Measurements from ENCODE around the gene C6orf62.
"Not testable (repeated sequence)": the region's sequence is repeated elsewhere in the genome, so short reads cannot be mapped to it uniquely, and the experiment has no call there.

Gene C6orf62

GRCh38 chr6:24743265-24743943, 24.4 kb upstream of the C6orf62 start:
- DNase-seq (ENCODE audit: low read depth in 2 of 3, low spot score in 2 of 3), result no peak

- no peak for DNase-seq (ENCODE audit: low read depth in 2 of 3, low spot score in 2 of 3)
These were observed 23.3 kb upstream of the C6orf62 start for GRCh38 chr6:24742216-24742738.

- no peak for DNase-seq (ENCODE audit: low read depth in 2 of 3, low spot score in 2 of 3)
These were observed 21.9 kb upstream of the C6orf62 start for GRCh38 chr6:24740861-24741260.

- DNase-seq (ENCODE audit: low read depth in 2 of 3, low spot score in 2 of 3), result no peak
These were observed 19.8 kb upstream of the C6orf62 start for GRCh38 chr6:24738741-24739140.

GRCh38 chr6:24734710-24735109, 15.8 kb upstream of the C6orf62 start:
- DNase-seq (ENCODE audit: low read depth in 2 of 3, low spot score in 2 of 3), result not testable (repeated sequence)

- no peak for DNase-seq (ENCODE audit: low read depth in 2 of 3, low spot score in 2 of 3)
These were observed 15.2 kb upstream of the C6orf62 start for GRCh38 chr6:24734166-24734565.

GRCh38 chr6:24731456-24732134, 12.6 kb upstream of the C6orf62 start:
- not testable (repeated sequence) for DNase-seq (ENCODE audit: low read depth in 2 of 3, low spot score in 2 of 3)

GRCh38 chr6:24730653-24731052, 11.7 kb upstream of the C6orf62 start:
- DNase-seq (ENCODE audit: low read depth in 2 of 3, low spot score in 2 of 3), result not testable (repeated sequence)

GRCh38 chr6:24723270-24723669, 4.3 kb upstream of the C6orf62 start:
- no peak for DNase-seq (ENCODE audit: low read depth in 2 of 3, low spot score in 2 of 3)

- DNase-seq (ENCODE audit: low read depth in 2 of 3, low spot score in 2 of 3), result no peak
These were observed 2.7 kb upstream of the C6orf62 start for GRCh38 chr6:24721461-24722215.

GRCh38 chr6:24720604-24721460, 1.9 kb upstream of the C6orf62 start:
- DNase-seq (ENCODE audit: low read depth in 2 of 3, low spot score in 2 of 3), result peak; percentile 96 to 98 (median 97)

GRCh38 chr6:24720131-24720603, 1.2 kb upstream of the C6orf62 start:
- DNase-seq (ENCODE audit: low read depth in 2 of 3, low spot score in 2 of 3), result peak; percentile 51 to 64 (median 63)

- DNase-seq (ENCODE audit: low read depth in 2 of 3, low spot score in 2 of 3), result no peak
These were observed 367 bp downstream of the C6orf62 start for GRCh38 chr6:24718449-24719124.

- not testable (repeated sequence) for DNase-seq (ENCODE audit: low read depth in 2 of 3, low spot score in 2 of 3)
These were observed 2.3 kb downstream of the C6orf62 start for GRCh38 chr6:24716602-24717148.

GRCh38 chr6:24710519-24711303, 8.2 kb downstream of the C6orf62 start:
- DNase-seq (ENCODE audit: low read depth in 2 of 3, low spot score in 2 of 3), result no peak

- DNase-seq (ENCODE audit: low read depth in 2 of 3, low spot score in 2 of 3), result no peak
These were observed 9.8 kb downstream of the C6orf62 start for GRCh38 chr6:24709014-24709711.

GRCh38 chr6:24708612-24709011, 10.3 kb downstream of the C6orf62 start:
- no peak for DNase-seq (ENCODE audit: low read depth in 2 of 3, low spot score in 2 of 3)

- no peak for DNase-seq (ENCODE audit: low read depth in 2 of 3, low spot score in 2 of 3)
These were observed 14.5 kb downstream of the C6orf62 start for GRCh38 chr6:24704468-24704867.

All from activated CD8-positive, alpha-beta memory T cell treated with anti-CD3 and anti-CD28 coated beads for 48 hours (primary cell).